GM18519 (cell line): Measurements from ENCODE around the gene KRT2.

ENCODE experiments used
- ATAC-seq: cut with Tn5 transposase; IDR thresholded peaks from one replicate; pipeline ENCODE4 v1.9.1; 2021; ENCODE audit warnings: mild to moderate bottlenecking, moderate library complexity; ENCODE audit not compliant: unreplicated experiment, low FRiP score

KRT2 gene

GRCh38 chr12:52603314-52603713 is 48.7 kb downstream of the KRT2 start:
- ATAC-seq: no peak

- no peak for ATAC-seq
Observed at GRCh38 chr12:52602552-52602951, 49.5 kb downstream of the KRT2 start.

- no peak for ATAC-seq
Observed at GRCh38 chr12:52601671-52602070, 50.3 kb downstream of the KRT2 start.

DNA sequence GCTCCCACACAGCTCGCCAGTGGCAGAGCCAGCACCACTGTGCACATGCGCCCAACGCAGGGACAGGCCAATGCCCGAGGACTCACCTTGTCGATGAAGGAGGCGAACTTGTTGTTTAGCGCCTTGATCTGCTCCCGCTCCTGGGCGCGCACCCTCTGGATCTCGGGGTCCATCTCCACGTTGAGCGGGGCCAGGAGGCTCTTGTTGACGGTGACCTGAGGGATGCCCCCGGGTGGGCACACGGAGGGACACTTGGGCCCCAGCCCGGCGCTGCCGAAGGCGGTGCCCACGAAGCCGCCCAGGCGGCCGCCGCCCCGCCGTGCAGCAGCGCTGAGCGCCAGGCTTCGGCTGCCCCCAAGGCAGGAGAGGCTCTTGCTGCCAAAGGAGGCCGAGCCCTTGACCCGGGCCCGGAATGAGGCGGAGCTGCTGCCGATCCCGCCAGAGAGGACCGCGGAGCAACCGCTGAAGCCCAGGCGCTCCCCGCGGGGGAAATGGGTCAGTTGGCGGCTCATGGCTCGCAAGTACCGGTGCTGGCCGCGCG is 51.0 kb downstream of the KRT2 start, which contains the start of gene KRT72:
Gene KRT72 (minus strand): TSS at position 523 of the 541 bp plus-strand sequence. CDS start 11 bp downstream, at position 512.
- no peak for ATAC-seq

GRCh38 chr12:52600475-52600874 is 51.5 kb downstream of the KRT2 start:
- ATAC-seq: no peak

- ATAC-seq: no peak
Observed at GRCh38 chr12:52600071-52600470, 51.9 kb downstream of the KRT2 start.

- ATAC-seq: no peak
Observed at GRCh38 chr12:52598966-52599365, 53.0 kb downstream of the KRT2 start.
